ENCODE results near the gene ABI1. TPM values are rescaled to one million over a fixed set of nuclear protein-coding genes. Genes with fewer than 3 reads are reported as not detected.

Gene ABI1
- total and polyA plus RNA-seq, 2 of the 4 experiments (the other 2 are of a cell fraction): 49.6 to 71.3 TPM

DNA sequence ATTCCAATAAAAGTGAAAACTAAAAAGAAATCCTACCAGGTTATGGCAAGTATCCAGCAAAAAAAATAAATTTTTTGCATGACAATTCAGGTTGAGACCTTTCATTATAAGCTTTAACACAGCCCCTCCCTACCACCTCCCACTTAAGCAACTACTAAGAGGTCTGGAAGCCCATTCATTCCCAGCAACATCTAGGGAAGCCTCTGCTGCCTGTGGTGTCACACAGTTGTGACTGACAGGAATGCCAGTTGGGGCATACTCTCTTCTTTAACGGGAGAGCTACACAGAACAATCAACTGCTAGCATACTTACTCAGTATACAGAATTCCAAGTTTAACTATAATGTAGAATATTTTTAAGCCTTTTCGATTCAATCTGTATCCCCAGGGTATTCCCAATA lies 27.8 kb downstream of the ABI1 start:
- Histone ChIP-seq H2AK5ac (ENCODE audit: low read depth, low read length) (no peak overlapping the region), H3K14ac (replicated peaks; ENCODE audit: low read depth, low read length) (no peak overlapping the region), H3K4me1 (ENCODE audit: control insufficient read depth, insufficient read depth, low read length) (no peaks in the 10 kb centered on the region), H2AK9ac (replicated peaks; ENCODE audit: low read depth, low read length, poor library complexity) (no peak overlapping the region), H3K36me3 (ENCODE audit: control insufficient read depth, insufficient read depth, low read length) (no peaks in the 10 kb centered on the region), H3K9me3 (ENCODE audit: control insufficient read depth, insufficient read depth, low read length) (no peaks in the 10 kb centered on the region), H2BK15ac (ENCODE audit: low read depth, low read length) (no peak overlapping the region), H3K79me1 (ENCODE audit: low read depth in 1 of 2, low read length in 2 of 2) (peaks cover 33 to 55% of the 10 kb centered on the region in 2 experiments), H4K91ac (ENCODE audit: insufficient read depth, low read depth, low read length) (no peak overlapping the region), H3K27ac (ENCODE audit: insufficient read depth, low read length) (no peak overlapping the region), H3K23ac (ENCODE audit: low read depth, low read length) (no peak overlapping the region), H3K4me3 (ENCODE audit: insufficient read depth, low read depth, low read length) (no peak overlapping the region), H4K20me1 (ENCODE audit: insufficient read depth, low read length) (peaks cover 41% of the 10 kb centered on the region), H2BK120ac (ENCODE audit: low read depth, low read length) (no peak overlapping the region), H3K4me2 (ENCODE audit: low read depth, low read length) (no peak overlapping the region), H4K5ac (ENCODE audit: low read depth, low read length) (no peak overlapping the region), H3K27me3 (ENCODE audit: control insufficient read depth, insufficient read depth, low read length) (no peaks in the 10 kb centered on the region), H3K18ac (ENCODE audit: low read depth, low read length) (no peak overlapping the region), H2AFZ (replicated peaks; ENCODE audit: low read length, poor library complexity) (no peak overlapping the region), H3K56ac (ENCODE audit: extremely low read depth, insufficient read depth, low read length) (no peak overlapping the region), H3K4ac (ENCODE audit: low read depth, low read length) (no peak overlapping the region), H3K9ac (ENCODE audit: low read depth, low read length) (no peak overlapping the region), H2BK5ac (ENCODE audit: low read depth, low read length, poor library complexity, severe bottlenecking) (no peak overlapping the region), H2BK20ac (ENCODE audit: low read depth, low read length) (no peak overlapping the region), H4K8ac (ENCODE audit: low read depth in 2 of 2, low read length in 2 of 2) (no peak overlapping the region), H3K9me1 (ENCODE audit: insufficient read depth, low read length) (no peaks in the 10 kb centered on the region)
- in situ Hi-C loops (cut with MboI; ENCODE audit: low sequenced_read_pairs) (no loop called here), dilution Hi-C loops (cut with HindIII; ENCODE audit: low sequenced_read_pairs, unreplicated experiment) (no loop called here), intact Hi-C loops (cut with micrococcal nuclease) (no loop called here)
- BruUV-seq (replicated peaks): no TSS peak
- no peak for TF ChIP-seq RFX5 (IDR thresholded peaks at IDR 0.05; ENCODE audit: low read depth, low read length)
- no peak for TF ChIP-seq MXI1 (IDR thresholded peaks at IDR 0.05; ENCODE audit: borderline replicate concordance, low read depth, low read length)
- TF ChIP-seq MAFK (IDR thresholded peaks at IDR 0.05; ENCODE audit: low read depth, low read length): no peak
- TF ChIP-seq MAZ (IDR thresholded peaks at IDR 0.05; ENCODE audit: borderline replicate concordance, low read depth, low read length): no peak
- TF ChIP-seq, protein P1, sequence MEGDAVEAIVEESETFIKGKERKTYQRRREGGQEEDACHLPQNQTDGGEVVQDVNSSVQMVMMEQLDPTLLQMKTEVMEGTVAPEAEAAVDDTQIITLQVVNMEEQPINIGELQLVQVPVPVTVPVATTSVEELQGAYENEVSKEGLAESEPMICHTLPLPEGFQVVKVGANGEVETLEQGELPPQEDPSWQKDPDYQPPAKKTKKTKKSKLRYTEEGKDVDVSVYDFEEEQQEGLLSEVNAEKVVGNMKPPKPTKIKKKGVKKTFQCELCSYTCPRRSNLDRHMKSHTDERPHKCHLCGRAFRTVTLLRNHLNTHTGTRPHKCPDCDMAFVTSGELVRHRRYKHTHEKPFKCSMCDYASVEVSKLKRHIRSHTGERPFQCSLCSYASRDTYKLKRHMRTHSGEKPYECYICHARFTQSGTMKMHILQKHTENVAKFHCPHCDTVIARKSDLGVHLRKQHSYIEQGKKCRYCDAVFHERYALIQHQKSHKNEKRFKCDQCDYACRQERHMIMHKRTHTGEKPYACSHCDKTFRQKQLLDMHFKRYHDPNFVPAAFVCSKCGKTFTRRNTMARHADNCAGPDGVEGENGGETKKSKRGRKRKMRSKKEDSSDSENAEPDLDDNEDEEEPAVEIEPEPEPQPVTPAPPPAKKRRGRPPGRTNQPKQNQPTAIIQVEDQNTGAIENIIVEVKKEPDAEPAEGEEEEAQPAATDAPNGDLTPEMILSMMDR (conservative IDR thresholded peaks at IDR 0.05; ENCODE audit: low read depth, low read length): no peak
- no peak for TF ChIP-seq CHD1 (IDR thresholded peaks at IDR 0.05; ENCODE audit: low read depth, low read length)
- no peak for TF ChIP-seq BHLHE40 (IDR thresholded peaks at IDR 0.05; ENCODE audit: low read depth, low read length)
- no peak for TF ChIP-seq USF2 (IDR thresholded peaks at IDR 0.05; ENCODE audit: low read depth, low read length)
- no peak for TF ChIP-seq CEBPB (IDR thresholded peaks at IDR 0.05; ENCODE audit: low read depth, low read length)
- TF ChIP-seq SMC3 (IDR thresholded peaks at IDR 0.05; ENCODE audit: low read depth, low read length): no peak
- TF ChIP-seq, protein P2, sequence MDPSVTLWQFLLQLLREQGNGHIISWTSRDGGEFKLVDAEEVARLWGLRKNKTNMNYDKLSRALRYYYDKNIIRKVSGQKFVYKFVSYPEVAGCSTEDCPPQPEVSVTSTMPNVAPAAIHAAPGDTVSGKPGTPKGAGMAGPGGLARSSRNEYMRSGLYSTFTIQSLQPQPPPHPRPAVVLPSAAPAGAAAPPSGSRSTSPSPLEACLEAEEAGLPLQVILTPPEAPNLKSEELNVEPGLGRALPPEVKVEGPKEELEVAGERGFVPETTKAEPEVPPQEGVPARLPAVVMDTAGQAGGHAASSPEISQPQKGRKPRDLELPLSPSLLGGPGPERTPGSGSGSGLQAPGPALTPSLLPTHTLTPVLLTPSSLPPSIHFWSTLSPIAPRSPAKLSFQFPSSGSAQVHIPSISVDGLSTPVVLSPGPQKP (IDR thresholded peaks at IDR 0.05; ENCODE audit: borderline replicate concordance, low read depth, low read length): no peak
- TF ChIP-seq RCOR1 (IDR thresholded peaks at IDR 0.05; ENCODE audit: insufficient replicate concordance, low read length): no peak
- no peak for TF ChIP-seq RAD21 (IDR thresholded peaks at IDR 0.05; ENCODE audit: low read length)
- no CpG with 5 or more reads among the region's 2 CpGs for WGBS, 2 experiments (ENCODE audit: extremely low coverage in 2 of 2, insufficient read length in 1 of 2)
- POLR2A ChIA-PET (ENCODE audit: unreplicated experiment): no interaction called here
- CTCF ChIA-PET: interaction anchor here (1.0 kb wide), 1 partner anchor 107 kb away, joined by 4 read pairs; no protein-coding TSS in a partner anchor
- DNase-seq (no peak), ATAC-seq (ENCODE audit: low read depth) (no peak)
